EL (cell line): ENCODE measurements around the gene HAND1.

Source experiments
- DNase-seq: peaks from one replicate; pipeline ENCODE4 v3.0.0-alpha.2; 2016

HAND1 gene

DNA sequence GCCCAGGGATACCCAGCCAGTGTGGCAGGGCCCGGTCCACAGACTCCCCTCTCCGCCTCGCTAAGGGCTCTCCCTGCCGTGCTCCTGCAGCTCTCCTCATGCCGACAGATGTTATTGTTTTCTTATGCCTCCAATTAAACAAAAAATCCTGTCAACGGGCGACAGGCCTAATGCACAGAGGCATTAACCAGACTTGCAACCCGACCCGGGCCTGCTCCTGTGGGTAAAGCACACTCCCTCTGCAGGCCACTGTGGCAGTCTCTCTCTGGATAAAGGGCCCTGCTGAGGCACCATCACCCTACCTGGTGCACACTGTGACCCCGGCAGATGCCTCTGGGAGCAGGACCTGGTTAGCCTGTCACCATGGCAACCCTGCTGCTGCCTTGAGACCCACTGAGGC lies 27.5 kb upstream of the HAND1 start:
- no peak for DNase-seq

DNA sequence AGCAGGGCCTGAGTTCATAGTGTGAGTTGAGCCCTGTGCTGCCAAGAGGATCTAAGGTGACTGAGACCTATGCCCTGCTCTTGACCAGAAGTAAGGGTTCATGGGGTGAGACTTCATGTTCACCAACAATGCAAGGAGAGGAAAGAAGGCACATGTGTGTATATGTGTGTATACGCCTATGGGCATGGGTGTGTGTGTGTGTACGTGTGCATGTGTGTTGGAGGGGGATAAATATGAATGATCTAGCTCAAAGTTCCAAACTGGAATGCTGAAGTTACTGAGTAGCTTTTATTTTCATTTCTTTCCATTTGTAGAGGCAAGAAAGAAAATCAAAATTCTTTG lies 25.6 kb upstream of the HAND1 start:
- DNase-seq = no peak

DNA sequence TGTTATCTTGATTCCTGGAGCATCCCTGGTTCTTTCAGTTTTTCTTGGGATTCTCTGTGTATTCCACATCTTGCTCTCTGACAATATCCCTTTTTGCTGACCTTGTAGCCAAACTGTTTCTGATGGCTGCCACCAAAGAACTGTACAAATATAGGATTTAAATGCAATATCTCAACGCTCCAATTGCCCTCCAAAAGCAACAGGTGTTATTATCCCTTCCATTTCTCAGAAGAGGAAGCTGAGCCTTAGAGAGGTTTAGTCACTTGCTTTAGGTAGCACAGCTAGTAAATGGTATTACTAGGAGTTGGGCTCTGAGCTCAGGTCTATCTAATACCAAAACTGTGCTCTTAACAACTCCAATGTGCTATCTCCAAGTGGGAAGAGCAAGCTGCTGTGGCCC lies 24.2 kb upstream of the HAND1 start:
- DNase-seq = no peak

DNA sequence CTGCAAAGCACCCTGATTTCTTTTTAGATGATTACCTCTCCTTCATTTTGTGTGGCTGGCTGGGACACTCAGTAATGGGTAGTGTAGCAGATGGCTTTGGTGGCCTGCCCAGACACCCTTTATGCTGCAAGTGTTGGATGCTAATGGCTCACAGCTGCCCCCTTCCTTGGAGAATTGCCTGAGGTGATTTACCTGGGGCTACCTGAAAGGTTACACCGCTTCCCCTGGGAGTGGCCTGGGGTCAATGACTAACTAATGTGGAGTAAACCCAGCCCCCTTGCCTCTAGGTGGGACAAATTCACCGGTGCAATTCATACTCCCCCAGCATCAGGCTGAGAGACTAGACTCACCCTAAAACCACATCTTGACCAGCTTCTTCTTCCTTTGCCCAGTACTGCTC lies 23.5 kb upstream of the HAND1 start:
- DNase-seq = no peak

DNA sequence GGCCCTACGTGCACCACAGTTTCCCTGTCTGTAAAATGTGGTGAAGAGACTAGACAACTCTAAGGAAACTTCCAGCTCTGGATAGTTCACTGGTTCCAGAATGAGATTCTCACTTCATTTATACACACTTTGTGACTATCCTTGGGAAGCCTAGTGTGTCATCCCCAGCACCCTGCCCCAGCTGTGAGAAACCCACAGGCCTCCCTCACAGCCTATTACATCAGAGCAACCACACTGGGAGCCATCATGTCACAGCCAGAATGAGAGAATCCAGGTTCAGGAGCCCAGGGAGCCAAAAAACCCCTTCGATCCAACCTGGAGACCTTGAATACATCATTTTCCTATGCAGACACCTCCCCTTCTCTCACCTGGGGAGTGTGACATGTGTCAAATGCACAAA lies 21.0 kb upstream of the HAND1 start:
- DNase-seq = no peak

DNA sequence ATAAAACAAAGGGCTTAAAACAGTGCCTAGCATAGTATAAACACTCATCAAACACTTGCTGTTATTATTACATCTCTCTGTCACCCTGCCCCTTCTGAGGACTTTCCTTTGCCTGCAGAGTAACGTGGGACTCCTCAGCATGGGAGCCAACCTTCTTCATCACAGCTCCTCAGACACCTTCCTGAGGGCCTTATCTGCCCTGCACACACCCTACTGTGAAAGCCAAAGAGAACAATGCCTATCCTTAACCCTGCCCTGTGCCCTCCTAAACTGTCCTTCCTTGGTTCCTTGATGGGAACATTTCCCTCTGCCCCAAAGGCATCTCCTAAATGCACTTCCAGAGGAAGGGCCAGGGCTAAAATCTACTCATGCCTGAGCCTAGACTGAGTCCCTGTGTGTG lies 20.6 kb upstream of the HAND1 start:
- no peak for DNase-seq

DNA sequence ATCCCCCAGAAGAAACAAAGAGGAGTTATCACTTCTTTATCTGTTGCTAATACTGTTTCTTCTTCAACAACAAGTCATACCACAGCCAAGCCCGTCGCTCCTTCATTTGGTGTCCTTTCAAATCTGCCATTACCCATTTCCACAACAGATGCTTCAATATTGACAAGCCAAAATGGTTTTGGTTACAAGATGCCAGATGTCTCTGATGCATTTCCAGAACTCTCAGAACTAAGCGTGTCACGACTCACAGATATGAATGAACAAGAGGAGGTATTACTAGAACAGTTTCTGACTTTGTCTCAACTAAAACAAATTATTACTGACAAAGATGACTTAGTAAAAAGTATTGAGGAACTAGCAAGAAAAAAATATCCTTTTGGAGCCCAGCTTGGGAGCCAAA lies 16.0 kb upstream of the HAND1 start:
- no peak for DNase-seq

DNA sequence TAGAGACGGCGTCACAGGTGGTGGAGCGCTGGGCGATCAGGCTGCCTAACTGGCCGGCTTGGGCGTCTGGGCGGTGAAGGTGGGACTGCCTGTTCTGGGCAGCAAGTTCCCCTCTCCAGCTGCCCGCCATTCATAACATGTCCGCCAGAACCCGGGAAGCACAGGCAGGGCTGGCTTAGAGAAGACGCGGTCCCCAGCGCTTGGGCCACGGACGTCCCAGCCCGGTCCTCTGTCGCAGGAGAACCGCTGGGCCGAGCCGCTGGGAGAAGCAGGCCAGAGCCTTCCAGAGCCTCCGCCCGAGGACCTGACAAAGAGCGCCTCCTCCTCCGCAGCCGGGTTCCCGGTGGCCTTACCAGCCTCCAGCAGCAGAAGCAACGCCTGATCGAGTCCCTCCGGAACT lies 15.2 kb upstream of the HAND1 start:
- no peak for DNase-seq

DNA sequence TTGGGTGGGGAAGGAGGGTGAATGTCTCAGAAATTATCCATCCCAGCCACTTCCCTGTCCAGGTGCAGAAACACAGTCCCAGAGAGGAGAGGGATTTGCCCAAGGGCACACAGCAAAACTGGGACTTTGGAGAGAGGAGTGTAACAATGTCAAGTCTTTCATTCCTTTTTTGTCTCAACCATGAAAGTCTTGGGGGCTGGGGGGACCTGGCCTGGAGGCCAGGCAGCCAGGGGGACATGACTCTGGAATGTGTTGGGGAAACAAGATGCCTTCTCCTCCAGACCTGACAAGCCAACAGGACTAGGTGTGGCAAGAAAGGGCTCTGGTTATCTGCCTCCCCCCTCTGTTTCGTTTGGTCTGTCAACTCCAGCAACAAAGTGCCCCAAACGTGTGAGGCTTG lies 13.9 kb upstream of the HAND1 start:
- DNase-seq = no peak

DNA sequence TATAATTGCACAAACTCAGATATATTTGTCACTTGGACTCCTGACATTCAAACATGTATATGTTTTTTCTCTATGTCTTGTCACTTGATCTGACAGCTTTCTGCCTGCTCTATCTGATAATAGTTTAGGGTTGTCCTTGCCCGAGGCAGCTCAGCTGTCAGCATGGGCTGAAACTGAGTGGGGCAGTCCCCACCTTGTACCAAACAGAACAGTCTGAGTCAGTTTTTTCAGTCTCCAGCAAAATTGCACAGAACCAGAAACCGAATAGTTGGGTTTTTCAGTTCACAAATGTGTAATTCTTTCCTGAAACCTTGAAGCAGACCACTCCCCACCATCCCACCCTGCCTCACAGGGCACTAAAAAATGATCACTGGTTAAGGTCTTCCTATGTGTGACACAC lies 9.5 kb upstream of the HAND1 start:
- no peak for DNase-seq

DNA sequence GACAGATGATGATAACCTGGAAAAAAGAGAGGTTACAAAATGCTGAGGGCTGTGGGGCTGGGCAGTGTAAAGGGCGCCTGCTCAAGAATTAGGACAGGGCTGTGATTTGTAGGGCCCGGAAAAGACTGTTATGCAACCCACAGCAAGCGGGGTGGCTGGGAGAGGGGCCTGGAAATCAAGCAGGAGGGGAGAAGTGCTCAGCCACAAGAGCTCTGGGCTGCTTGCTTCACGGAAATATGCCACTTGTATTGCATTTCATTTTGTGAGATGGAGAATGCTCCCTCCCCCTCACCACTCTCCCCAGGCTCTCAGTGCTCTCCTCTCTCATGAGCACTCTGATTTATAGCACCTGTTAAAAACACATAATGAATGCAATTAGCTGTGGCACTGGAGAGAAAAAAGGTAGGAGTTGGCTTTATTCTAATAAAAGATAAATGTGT lies 8.4 kb upstream of the HAND1 start:
- no peak for DNase-seq

DNA sequence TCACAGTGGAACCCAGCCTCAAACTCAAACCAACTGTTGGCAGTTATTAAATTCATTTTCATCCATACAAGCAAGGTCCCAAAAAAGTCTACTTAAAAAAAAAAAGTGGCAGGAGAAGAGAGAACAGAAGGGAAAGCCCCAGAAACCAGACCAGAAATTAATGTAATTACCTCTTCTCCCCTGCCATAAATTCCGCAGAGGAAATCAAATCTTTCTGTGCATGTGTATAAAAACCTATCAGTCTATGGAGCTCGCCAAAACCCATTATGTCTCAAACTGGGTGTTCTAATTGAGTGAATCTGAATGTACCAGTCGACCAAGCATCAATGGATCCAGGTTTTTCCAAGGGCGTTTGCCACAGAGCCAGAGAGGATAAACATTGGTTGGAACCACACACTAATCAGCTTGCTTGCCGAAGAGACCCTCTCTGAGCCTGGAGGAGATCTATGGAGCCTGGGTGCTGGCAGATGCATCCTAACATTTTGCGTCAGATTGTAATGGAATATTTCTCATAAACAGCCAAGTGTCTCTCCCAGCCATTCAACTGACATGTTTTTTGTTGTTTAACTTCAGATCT lies 7.9 kb upstream of the HAND1 start:
- no peak for DNase-seq

DNA sequence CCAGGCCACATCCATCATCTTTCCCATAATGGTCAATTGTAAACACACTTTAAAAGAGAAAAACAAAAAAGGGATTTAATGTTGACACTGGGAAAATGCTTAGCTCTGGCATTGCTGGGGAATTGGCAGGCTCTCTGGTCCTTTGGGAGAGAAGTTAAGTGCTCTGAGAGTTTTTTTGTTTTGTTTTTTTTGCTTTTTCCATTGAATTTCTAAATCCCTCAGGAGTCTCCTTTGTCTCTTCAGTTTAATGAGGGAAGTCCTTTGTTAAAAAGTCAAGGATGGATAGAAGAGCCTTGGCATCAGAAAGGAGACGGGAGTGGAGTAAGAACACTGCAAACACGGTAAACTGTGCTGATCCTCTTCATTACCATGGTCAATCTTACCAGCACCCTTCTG lies 7.1 kb upstream of the HAND1 start:
- no peak for DNase-seq

DNA sequence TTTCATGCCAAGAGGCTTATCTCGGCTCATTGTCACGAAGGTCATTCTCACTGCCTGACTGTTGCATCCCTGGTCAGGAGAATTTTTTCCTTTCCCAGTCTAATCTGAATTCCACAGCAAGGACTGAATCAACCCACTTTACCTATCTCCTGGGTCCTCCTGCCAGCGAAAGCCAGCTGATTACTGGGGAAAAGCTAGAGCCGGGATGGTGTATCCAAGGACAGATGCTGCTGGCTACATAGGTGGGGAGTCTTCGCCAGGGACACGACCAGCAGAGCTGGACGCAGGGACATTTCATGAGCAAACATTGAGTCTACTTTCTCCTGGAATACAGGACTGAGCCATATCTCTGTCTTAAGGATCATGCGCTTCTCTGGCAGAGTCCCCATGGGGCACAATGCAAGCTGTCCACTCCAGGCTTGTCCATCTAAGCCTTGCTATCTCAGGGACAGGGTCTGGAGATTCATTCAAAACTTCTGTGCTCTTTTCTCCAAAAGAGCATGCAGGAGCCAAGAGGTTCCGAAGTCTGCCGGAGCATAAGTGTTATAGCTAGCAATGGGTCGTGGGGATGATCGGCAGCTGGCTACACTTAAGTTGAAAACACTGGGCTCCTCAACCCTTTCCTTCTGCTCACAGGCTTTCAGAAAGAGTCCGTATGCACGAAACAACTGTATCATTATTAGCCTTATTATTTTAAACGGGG lies 6.5 kb upstream of the HAND1 start:
- no peak for DNase-seq

DNA sequence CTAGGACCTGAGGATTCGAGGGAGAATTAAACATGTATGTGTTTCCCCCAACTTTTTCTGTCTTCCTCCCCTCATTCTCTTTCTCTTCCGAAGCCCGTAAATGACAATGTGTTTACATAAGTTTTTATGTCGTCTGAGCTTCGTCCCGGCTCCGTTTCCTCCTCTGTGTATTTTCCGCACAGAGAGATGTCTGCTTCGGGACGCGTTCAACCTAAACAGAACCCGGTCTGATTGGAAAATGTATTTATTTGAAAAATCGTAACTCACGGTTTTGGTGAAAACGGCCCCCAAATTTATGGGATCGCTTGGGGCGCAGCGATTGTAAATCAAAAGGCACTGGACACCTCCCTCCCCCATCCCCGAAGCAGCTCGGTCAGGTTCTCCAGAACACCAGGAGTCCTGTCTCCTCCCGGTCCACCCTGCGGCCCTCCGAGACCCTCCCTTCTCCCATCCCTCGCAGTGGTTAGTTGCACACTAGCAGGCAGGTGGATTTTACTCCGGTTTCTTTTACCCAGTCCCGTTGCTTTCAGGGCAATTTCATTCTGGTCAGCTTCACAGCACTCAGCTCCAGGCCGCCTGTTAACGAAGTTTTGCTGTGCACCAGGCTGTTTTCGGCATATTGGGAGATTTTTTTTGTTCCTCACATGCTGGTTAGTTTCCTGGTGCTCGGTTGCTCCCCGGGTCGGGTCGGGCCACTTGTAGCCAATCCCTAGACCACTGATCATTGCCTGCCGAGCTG lies 5.8 kb upstream of the HAND1 start:
- no peak for DNase-seq

DNA sequence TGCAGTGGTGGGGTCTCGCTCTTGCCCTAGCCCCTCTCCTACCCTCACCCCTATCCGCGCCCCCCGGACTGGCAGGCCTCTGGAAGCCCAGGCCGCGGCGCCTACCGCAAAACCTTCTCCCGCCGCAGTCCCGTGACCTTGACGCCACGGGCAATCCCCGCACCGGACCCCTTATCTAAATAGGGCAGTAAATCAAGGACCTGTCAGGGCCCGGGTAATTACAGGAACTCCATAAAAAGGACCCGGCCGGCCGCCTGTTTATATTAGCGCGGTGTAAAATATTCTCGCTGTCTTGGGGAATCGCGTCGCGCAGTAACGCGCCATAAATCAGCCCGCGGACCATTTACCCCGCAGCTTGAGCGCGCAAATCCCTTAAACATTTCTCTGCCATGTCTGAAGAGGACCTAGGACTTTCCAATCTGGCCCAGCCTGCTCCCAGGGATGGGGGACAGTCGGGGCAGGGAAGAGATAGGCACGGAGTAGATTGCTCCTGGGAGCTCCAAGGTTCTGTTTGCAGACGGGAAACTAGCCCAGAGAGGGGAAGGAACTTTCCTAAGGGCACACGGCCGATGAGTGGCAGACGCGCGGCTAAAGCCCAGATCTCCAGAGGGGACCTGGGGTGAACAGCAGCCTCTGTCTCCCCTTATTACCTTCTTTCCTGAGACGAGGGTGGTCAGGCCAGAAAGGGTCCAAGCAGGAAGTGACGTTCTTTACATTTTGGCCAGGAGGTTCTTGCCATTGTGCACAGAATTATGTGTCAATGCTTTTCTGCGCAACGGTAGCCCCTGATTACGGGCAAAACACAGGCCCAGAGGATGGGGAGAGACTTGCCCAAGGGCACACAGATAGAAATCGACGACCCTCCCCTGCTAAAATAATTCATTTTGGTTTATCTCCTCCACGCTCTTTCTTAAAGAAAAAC lies 4.8 kb upstream of the HAND1 start:
- no peak for DNase-seq

DNA sequence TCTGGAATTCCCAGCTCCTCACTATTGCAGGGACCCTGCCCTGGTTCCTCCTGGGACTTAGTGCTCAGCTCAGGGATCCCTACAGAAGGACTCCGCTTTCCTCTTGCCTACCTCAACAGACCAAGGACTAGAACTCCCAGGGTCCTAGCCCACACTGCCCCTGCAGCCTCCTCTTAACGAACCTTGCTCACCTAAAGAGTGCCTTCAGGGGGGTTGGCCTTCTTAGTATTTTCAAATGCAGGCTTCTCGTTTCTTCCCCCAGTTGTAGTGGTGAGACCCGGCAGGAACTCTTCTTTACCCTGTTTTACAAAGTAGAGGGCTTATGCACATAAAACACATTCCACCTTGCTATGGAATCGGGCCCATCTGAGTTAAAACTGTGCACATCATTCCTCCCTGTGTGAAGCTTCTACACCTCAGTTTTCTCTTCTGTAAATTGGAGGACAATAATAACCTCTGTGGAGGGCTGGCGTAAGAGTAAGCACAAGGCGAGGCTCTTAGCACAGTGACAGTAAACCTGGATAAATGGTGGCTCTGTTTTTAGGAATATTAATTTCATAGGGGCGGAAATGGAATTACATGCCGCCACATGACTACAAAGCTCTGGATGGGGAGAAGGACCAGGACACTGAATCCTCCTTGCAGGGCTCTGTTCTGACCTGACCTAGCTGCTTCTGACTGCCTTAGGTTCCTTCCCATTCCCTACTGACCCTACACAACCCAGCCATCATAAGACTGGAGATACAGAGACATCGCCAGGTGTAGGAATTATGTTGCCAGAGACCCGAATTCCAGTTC lies 3.8 kb upstream of the HAND1 start:
- no peak for DNase-seq

DNA sequence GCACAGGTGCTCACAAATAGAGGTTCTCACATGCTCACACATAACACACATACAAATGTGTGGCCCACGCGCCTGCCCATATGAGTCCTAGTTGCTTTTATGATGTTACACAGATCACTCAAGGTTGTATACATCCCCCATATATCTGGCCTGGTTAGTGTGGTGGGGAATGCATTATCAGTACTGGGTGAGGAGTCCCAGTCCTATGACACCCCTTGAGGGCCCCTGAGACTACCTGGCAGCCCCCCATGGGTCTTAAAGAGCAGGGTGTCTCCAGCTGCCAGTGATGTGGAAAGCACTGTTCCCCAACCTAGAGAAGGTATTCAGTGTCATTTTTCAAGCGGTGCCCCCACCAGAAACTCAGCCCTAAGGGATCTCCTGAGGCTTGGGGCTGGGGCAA lies 2.8 kb upstream of the HAND1 start:
- DNase-seq = no peak

DNA sequence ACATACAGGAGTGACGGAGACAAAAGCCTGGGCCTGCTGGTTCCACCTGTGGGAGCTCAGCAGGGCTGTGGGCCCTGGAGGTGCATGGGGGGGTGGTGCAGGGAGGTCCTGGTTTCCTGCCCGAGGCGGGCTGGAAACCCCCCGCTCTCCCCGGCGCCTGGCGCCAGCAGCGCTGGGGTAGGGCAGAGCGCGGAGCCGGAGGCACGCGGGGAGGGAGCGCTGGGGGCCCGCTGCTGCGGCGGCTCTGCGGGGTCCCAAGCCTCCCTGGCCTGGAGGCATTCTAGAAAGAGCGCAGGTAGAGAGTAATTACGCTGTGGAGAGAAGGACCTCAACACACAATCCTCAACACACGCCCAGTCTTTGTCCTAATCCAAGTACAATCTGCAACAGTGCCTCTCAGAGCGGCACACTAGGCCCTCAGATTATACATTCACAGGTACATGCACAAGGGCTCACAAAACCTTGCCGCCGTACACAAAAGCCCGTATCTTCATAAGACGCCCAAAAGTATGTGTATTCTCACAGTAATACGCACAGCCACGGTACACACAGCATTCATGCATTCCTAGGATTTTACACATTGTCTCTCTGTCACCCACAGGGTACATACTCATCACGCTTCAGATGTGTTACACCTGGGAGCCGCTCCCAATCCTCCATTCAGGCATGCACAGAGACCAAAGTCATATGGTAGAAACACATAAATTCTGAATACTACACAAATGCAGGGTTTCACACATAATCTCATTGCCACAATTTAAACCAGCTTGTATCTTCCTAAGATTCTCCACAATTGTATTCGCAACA lies 2.1 kb upstream of the HAND1 start:
- no peak for DNase-seq

DNA sequence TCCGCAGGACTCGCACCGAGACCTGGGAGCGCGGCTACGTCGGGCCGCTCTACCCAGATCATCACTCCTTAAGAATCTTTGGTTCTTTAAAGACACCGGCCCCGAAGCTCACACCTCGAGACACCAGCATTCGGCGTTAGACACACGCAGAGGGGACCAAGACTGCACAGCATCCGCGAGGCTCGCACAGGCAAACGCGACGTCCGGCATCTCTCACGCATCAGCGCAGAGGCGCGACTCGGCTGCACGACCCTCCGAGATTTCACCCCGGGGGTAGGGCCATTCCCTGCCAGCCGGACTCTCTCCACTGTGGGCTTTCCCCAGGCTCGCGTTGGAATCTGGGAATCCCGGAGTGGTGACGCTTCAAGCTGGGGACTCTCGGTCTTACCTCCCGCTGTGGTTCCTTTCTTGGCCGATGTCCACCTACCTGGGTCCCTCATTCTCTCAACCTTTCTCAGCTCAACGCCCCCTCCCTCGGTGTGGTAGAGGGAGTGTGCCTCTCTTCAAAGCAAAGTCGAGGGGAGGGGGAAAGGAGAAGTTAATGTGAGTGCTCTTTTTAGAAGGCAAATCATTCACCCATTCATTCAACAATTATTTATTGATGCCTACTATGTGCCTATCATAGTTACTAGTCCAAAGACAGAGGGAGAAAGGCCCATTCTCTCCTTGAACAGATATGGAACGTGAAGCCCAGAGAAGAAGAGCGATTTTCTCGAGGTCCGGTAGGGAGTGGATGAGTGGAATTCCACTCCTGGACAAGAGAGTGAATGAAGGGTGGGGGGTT lies 1.3 kb upstream of the HAND1 start:
- DNase-seq = no peak

DNA sequence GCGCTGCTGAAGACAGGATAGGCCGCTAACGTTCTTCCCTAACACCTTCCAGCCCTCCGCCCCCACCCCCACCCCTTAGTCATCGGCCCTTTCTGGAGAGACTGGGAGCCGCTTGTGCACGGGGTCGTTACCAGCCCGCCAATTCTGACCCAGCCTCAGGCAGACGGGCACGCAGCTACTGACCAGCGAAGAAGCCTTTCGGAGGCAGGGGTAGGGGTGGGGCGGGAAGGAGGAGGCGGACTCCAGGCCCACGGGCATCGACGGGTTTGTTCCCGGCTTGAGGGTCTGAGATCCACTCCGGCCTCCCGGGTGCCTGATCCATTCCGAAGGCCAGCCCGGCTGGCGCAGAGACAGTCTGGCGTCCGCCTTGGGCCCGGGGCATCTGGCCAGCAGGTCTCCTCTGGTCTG lies 729 bp upstream of the HAND1 start:
- DNase-seq = no peak
